Stimulated activated CD4-positive, alpha-beta T cell treated with anti-CD3 and anti-CD28 coated beads, Interleukin-1b, Interleukin-23, amount 100 ng/mL, for 48 hours (primary cell): ENCODE measurements around the gene SLC22A3.
"Not testable (repeated sequence)": the region's sequence is repeated elsewhere in the genome, so short reads cannot be mapped to it uniquely, and the experiment has no call there.

Experiments
- DNase-seq: peaks from one replicate; pipeline ENCODE4 v3.0.0-alpha.2; 2020

Gene SLC22A3, protein sequence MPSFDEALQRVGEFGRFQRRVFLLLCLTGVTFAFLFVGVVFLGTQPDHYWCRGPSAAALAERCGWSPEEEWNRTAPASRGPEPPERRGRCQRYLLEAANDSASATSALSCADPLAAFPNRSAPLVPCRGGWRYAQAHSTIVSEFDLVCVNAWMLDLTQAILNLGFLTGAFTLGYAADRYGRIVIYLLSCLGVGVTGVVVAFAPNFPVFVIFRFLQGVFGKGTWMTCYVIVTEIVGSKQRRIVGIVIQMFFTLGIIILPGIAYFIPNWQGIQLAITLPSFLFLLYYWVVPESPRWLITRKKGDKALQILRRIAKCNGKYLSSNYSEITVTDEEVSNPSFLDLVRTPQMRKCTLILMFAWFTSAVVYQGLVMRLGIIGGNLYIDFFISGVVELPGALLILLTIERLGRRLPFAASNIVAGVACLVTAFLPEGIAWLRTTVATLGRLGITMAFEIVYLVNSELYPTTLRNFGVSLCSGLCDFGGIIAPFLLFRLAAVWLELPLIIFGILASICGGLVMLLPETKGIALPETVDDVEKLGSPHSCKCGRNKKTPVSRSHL

DNA sequence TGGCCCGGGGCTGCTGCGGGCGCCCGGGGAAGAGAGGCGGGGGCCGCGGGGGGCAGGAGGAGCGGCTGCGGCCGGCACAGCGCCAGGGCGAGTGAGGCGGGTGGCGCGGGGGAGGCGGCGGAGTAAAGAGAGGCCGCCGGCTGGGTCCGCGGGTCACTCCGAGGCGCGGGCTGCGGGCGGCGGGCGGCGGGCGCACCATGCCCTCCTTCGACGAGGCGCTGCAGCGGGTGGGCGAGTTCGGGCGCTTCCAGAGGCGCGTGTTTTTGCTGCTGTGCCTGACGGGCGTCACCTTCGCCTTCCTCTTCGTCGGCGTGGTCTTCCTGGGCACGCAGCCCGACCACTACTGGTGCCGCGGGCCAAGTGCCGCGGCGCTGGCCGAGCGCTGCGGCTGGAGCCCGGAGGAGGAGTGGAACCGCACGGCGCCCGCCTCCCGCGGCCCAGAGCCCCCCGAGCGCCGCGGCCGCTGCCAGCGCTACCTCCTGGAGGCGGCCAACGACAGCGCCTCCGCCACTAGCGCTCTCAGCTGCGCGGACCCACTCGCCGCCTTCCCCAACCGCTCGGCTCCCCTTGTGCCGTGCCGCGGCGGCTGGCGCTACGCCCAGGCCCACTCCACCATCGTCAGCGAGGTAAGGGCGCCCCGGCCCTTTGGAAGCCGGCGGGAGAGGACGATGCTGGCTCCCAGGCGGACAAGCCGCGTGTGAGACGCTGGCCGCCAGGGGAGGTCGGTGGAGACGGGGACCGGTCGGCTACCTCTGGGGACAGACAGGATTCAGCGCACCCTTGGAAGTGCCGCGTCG, at the start of gene SLC22A3:
Gene SLC22A3, plus strand, starts transcription at position 156 of the 797 bp plus-strand sequence. Its CDS starts 42 bp downstream, at position 198.
- no peak for DNase-seq

- DNase-seq, result no peak
Observed at GRCh38 chr6:160299559-160299958, 48.6 kb upstream of the SLC22A3 start.

- DNase-seq, result no peak
Observed at GRCh38 chr6:160300076-160300695, 48.0 kb upstream of the SLC22A3 start.

GRCh38 chr6:160301339-160301738, 46.8 kb upstream of the SLC22A3 start:
- no peak for DNase-seq

GRCh38 chr6:160302431-160303082, 45.6 kb upstream of the SLC22A3 start:
- DNase-seq, result not testable (repeated sequence)

- no peak for DNase-seq
Observed at GRCh38 chr6:160303806-160304205, 44.4 kb upstream of the SLC22A3 start.

DNA sequence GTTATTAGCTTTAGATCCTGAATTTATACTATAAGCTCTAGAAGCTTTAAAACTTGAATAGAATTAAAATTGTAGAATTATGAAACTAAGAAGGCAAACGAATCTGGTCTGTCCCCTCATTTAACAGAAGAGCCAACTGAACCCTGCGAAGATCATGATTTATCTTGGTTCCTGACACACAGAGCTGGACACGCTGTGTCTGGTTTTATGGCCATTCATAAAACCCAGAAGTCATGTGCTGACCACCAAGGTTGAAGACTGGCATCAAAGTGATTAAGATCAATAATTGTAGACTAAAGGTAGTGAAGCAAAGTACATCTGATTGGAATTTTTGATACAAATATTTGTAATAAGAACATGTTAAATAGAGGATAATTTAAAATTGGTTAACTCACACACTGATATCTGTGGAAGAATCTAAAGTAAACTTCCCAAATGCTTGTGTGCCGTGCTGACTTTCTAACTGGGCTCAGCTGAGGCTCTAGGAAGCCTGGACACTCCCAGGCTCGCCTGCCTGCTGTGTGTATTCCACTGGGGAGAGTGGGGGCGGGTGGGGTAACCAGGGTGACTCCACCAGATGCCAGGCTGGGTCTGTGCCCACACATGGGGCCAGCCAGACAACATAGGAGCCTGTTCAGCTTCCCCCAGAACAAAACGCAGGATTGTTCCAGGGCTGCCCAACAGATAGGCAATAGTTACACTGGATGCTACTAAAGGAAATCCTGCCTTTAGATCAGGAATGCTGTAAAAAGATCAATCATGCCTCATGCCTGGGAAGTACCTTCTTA, 42.1 kb upstream of the SLC22A3 start:
- no peak for DNase-seq

GRCh38 chr6:160309718-160310117, 38.5 kb upstream of the SLC22A3 start:
- DNase-seq, result no peak

DNA sequence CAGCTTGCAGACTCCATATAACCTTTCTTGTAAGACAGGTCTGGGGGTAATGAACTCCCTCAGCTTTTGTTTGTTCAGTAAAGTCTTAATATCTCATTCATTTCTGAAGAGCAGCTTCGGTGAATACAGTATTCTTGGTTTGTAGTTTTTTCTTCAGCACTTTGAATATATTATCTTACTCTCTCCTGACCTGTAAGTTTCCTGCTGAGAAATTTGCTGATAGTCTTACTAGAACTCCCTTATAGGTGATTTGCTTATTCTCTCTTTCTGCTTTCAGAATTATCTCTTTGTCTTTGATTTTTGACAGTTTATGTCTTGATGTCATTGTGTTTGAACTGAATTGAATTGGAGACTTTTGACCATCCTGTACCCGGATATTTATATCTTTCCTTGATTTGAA, 35.3 kb upstream of the SLC22A3 start:
- no peak for DNase-seq

- DNase-seq, result no peak
Observed at GRCh38 chr6:160315310-160315709, 32.9 kb upstream of the SLC22A3 start.

GRCh38 chr6:160316261-160316660, 31.9 kb upstream of the SLC22A3 start:
- DNase-seq, result no peak

GRCh38 chr6:160319246-160319645, 28.9 kb upstream of the SLC22A3 start:
- no peak for DNase-seq

- DNase-seq, result no peak
Observed at GRCh38 chr6:160321729-160322505, 26.3 kb upstream of the SLC22A3 start.

DNA sequence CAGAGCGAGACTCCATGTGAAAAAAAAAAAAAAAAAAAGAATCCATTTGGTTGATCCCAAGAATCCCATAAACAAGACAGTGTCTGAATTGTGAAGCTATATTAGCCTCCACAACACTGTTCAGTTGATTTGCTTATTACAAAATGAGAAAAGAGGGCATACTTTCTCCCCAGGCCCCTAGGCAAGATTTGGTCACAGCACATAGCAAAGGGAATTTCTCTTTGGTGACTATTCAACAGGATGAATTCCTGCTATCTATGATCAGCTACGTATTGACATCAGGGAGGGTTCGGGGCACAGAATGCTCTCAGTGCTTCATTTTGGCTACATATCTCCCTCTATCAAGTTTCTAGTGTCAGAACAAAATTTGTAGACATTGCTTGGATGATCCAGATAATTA, 20.2 kb upstream of the SLC22A3 start:
- no peak for DNase-seq

- DNase-seq, result no peak
Observed at GRCh38 chr6:160328447-160328846, 19.7 kb upstream of the SLC22A3 start.

- no peak for DNase-seq
Observed at GRCh38 chr6:160329188-160329587, 19.0 kb upstream of the SLC22A3 start.

DNA sequence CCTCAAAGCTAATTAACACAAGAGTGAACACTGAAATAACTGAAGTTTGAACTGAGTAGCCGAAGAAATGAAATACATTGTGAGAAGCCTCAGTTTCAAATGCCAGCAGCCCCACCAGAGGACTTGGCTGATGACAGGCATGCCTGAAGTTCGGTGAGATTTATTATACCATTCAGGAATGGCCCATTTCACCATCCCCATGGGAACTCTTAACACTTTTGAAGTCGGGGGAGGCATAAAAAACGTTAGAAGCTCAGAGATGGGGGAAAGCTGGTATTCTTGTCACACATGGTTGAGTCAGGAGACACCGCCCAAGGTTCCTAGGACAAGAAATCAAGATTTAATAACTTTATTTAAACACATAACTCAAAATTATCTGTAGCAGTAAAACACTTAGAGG, 17.6 kb upstream of the SLC22A3 start:
- DNase-seq, result no peak

GRCh38 chr6:160331204-160331603, 17.0 kb upstream of the SLC22A3 start:
- DNase-seq, result no peak

GRCh38 chr6:160331753-160332152, 16.4 kb upstream of the SLC22A3 start:
- no peak for DNase-seq

DNA sequence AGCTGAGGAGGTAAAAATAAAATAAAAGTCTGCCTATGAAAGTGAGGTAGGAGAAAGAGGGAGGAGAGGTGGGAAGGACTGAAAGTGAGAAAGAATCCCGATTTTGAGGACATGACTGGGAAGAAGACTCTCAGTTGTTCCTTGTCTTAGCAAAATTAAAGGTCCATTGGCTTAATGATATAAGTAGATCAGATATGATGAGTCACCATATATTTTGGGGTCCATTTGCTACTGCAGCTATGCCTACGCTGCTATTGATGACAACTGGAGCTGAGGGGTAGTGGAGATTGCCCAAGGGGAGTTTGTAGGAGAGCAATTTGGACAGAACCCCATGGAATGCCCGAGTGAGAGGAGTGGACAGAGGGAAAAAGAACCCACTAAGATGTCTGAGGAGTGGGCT, 15.1 kb upstream of the SLC22A3 start:
- DNase-seq, result no peak

GRCh38 chr6:160333841-160334240, 14.3 kb upstream of the SLC22A3 start:
- DNase-seq, result no peak
